HepG2 (cell line): Measurements from ENCODE around the gene NFE2L3. TPM values are rescaled to one million over a fixed set of nuclear protein-coding genes. Genes with fewer than 3 reads are reported as not detected.

Experiments
- ZNF24 ChIP-seq: fragments of 450-650 bp; IDR thresholded peaks from 2 replicates; pipeline ENCODE4 v1.6.1; 2017; ENCODE audit warnings: antibody characterized with exemption, mild to moderate bottlenecking
- polyA plus RNA-seq, 8 experiments: library from polyadenylated mRNA; depleted of rRNA in 3 of 8; stranded (reverse) in 7 of 8; unstranded in 1 of 8; fragments of >200 nt; fragmentation: Illumina TruSeq in 4 of 8; extraction: Trizol in 4 of 8; gene quantifications; 2 replicates each; pipeline versions ENCODE4 v1.2.1 to v1.2.3, GENCODE V29; 2011 to 2016; ENCODE audit warnings: low read depth in 4 of 8, missing spikeins in 1 of 8, mixed read lengths in 1 of 8; ENCODE audit not compliant: insufficient read depth in 1 of 8
- total RNA-seq, 5 experiments: library from RNA; depleted of rRNA; stranded (reverse); fragments of >200 nt; fragmentation: Illumina TruSeq; extraction: Trizol; gene quantifications; 2 replicates each; pipeline ENCODE4 v1.2.3, GENCODE V29; 2016; ENCODE audit warnings: low read depth in 1 of 5
- TF ChIP-seq, protein P1 (sequence below): sonication (generic); formaldehyde crosslinking; IDR thresholded peaks from 2 replicates; pipeline ENCODE4 v1.5.0; 2020; ENCODE audit warnings: mild to moderate bottlenecking, missing genetic modification reagents, borderline replicate concordance
- TF ChIP-seq, protein P2 (sequence below): sonication (generic); formaldehyde crosslinking; IDR thresholded peaks from 2 replicates; pipeline ENCODE4 v1.4.0; 2020; ENCODE audit warnings: missing genetic modification reagents, mild to moderate bottlenecking, borderline replicate concordance
- TF ChIP-seq, protein P3 (sequence below): sonication (generic); formaldehyde crosslinking; IDR thresholded peaks from 2 replicates; pipeline ENCODE4 v1.5.0; 2020; ENCODE audit warnings: mild to moderate bottlenecking, missing genetic modification reagents, moderate library complexity
- TF ChIP-seq, protein P4 (sequence below): sonication (generic); formaldehyde crosslinking; IDR thresholded peaks from 2 replicates; pipeline ENCODE4 v1.8.0; 2022; ENCODE audit warnings: missing genetic modification reagents, mild to moderate bottlenecking, moderate library complexity, borderline replicate concordance
- TF ChIP-seq, protein P5 (sequence below): sonication (generic); formaldehyde crosslinking; IDR thresholded peaks from 2 replicates; pipeline ENCODE4 v1.4.0; 2020; ENCODE audit warnings: missing genetic modification reagents
- TF ChIP-seq, protein P6 (sequence below): IDR thresholded peaks from 2 replicates; pipeline ENCODE4 v1.6.1; 2018; ENCODE audit warnings: missing genetic modification reagents, mild to moderate bottlenecking, missing compliant biosample characterization

NFE2L3 gene
- total and polyA plus RNA-seq, 2 of the 13 experiments (the other 11 are each of a cell fraction or from before 2014, with no cell fraction given), result 11.4 to 19.4 TPM

DNA sequence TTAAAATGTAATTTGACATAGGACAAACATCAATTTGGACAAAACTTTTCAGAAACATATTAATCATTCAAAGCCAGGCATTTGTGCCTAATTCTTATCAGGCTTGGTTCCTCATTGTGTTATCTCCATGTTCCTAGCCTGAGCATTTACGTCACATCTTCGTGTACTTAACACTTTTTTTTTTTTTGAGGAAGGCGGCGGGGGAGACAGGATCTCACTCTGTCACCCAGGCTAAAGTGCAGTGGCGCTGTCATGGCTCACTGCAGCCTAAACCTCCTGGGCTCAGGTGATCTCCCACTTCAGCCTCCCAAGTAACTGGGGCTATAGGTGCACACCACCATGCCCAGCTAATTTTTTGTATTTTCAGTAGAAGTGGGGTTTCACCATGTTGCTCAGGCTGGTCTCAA is 28.8 kb downstream of the NFE2L3 start (continued):
- TF ChIP-seq, protein P1, sequence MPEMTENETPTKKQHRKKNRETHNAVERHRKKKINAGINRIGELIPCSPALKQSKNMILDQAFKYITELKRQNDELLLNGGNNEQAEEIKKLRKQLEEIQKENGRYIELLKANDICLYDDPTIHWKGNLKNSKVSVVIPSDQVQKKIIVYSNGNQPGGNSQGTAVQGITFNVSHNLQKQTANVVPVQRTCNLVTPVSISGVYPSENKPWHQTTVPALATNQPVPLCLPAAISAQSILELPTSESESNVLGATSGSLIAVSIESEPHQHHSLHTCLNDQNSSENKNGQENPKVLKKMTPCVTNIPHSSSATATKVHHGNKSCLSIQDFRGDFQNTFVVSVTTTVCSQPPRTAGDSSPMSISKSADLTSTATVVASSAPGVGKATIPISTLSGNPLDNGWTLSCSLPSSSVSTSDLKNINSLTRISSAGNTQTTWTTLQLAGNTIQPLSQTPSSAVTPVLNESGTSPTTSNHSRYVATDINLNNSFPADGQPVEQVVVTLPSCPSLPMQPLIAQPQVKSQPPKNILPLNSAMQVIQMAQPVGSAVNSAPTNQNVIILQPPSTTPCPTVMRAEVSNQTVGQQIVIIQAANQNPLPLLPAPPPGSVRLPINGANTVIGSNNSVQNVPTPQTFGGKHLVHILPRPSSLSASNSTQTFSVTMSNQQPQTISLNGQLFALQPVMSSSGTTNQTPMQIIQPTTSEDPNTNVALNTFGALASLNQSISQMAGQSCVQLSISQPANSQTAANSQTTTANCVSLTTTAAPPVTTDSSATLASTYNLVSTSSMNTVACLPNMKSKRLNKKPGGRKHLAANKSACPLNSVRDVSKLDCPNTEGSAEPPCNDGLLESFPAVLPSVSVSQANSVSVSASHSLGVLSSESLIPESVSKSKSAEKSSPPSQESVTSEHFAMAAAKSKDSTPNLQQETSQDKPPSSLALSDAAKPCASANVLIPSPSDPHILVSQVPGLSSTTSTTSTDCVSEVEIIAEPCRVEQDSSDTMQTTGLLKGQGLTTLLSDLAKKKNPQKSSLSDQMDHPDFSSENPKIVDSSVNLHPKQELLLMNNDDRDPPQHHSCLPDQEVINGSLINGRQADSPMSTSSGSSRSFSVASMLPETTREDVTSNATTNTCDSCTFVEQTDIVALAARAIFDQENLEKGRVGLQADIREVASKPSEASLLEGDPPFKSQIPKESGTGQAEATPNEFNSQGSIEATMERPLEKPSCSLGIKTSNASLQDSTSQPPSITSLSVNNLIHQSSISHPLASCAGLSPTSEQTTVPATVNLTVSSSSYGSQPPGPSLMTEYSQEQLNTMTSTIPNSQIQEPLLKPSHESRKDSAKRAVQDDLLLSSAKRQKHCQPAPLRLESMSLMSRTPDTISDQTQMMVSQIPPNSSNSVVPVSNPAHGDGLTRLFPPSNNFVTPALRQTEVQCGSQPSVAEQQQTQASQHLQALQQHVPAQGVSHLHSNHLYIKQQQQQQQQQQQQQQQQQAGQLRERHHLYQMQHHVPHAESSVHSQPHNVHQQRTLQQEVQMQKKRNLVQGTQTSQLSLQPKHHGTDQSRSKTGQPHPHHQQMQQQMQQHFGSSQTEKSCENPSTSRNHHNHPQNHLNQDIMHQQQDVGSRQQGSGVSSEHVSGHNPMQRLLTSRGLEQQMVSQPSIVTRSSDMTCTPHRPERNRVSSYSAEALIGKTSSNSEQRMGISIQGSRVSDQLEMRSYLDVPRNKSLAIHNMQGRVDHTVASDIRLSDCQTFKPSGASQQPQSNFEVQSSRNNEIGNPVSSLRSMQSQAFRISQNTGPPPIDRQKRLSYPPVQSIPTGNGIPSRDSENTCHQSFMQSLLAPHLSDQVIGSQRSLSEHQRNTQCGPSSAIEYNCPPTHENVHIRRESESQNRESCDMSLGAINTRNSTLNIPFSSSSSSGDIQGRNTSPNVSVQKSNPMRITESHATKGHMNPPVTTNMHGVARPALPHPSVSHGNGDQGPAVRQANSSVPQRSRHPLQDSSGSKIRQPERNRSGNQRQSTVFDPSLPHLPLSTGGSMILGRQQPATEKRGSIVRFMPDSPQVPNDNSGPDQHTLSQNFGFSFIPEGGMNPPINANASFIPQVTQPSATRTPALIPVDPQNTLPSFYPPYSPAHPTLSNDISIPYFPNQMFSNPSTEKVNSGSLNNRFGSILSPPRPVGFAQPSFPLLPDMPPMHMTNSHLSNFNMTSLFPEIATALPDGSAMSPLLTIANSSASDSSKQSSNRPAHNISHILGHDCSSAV (CRISPR knock-in tag), result no peak
- TF ChIP-seq, protein P2, sequence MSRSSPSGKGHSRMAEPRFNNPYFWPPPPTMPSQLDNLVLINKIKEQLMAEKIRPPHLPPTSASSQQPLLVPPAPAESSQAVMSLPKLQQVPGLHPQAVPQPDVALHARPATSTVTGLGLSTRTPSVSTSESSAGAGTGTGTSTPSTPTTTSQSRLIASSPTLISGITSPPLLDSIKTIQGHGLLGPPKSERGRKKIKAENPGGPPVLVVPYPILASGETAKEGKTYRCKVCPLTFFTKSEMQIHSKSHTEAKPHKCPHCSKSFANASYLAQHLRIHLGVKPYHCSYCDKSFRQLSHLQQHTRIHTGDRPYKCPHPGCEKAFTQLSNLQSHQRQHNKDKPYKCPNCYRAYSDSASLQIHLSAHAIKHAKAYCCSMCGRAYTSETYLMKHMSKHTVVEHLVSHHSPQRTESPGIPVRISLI (CRISPR knock-in tag), result 0 out of 2 replicates have a peak, but pooled peaks have one; percentile 26
- TF ChIP-seq ZNF24, result no peak
- TF ChIP-seq, protein P3, sequence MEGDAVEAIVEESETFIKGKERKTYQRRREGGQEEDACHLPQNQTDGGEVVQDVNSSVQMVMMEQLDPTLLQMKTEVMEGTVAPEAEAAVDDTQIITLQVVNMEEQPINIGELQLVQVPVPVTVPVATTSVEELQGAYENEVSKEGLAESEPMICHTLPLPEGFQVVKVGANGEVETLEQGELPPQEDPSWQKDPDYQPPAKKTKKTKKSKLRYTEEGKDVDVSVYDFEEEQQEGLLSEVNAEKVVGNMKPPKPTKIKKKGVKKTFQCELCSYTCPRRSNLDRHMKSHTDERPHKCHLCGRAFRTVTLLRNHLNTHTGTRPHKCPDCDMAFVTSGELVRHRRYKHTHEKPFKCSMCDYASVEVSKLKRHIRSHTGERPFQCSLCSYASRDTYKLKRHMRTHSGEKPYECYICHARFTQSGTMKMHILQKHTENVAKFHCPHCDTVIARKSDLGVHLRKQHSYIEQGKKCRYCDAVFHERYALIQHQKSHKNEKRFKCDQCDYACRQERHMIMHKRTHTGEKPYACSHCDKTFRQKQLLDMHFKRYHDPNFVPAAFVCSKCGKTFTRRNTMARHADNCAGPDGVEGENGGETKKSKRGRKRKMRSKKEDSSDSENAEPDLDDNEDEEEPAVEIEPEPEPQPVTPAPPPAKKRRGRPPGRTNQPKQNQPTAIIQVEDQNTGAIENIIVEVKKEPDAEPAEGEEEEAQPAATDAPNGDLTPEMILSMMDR (CRISPR knock-in tag), result no peak
- TF ChIP-seq, protein P4, sequence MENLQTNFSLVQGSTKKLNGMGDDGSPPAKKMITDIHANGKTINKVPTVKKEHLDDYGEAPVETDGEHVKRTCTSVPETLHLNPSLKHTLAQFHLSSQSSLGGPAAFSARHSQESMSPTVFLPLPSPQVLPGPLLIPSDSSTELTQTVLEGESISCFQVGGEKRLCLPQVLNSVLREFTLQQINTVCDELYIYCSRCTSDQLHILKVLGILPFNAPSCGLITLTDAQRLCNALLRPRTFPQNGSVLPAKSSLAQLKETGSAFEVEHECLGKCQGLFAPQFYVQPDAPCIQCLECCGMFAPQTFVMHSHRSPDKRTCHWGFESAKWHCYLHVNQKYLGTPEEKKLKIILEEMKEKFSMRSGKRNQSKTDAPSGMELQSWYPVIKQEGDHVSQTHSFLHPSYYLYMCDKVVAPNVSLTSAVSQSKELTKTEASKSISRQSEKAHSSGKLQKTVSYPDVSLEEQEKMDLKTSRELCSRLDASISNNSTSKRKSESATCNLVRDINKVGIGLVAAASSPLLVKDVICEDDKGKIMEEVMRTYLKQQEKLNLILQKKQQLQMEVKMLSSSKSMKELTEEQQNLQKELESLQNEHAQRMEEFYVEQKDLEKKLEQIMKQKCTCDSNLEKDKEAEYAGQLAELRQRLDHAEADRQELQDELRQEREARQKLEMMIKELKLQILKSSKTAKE (CRISPR knock-in tag), result no peak
- TF ChIP-seq, protein P5, sequence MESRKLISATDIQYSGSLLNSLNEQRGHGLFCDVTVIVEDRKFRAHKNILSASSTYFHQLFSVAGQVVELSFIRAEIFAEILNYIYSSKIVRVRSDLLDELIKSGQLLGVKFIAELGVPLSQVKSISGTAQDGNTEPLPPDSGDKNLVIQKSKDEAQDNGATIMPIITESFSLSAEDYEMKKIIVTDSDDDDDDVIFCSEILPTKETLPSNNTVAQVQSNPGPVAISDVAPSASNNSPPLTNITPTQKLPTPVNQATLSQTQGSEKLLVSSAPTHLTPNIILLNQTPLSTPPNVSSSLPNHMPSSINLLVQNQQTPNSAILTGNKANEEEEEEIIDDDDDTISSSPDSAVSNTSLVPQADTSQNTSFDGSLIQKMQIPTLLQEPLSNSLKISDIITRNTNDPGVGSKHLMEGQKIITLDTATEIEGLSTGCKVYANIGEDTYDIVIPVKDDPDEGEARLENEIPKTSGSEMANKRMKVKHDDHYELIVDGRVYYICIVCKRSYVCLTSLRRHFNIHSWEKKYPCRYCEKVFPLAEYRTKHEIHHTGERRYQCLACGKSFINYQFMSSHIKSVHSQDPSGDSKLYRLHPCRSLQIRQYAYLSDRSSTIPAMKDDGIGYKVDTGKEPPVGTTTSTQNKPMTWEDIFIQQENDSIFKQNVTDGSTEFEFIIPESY (CRISPR knock-in tag), result peak; percentile 59
- TF ChIP-seq, protein P6, sequence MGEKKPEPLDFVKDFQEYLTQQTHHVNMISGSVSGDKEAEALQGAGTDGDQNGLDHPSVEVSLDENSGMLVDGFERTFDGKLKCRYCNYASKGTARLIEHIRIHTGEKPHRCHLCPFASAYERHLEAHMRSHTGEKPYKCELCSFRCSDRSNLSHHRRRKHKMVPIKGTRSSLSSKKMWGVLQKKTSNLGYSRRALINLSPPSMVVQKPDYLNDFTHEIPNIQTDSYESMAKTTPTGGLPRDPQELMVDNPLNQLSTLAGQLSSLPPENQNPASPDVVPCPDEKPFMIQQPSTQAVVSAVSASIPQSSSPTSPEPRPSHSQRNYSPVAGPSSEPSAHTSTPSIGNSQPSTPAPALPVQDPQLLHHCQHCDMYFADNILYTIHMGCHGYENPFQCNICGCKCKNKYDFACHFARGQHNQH, result no peak
